ENCODE data around the gene FITM2. TPM values are rescaled to one million over a fixed set of nuclear protein-coding genes. Genes with fewer than 3 reads are reported as not detected.
"Not testable (repeated sequence)": the region's sequence is repeated elsewhere in the genome, so short reads cannot be mapped to it uniquely, and the experiment has no call there.

FITM2 gene
- total RNA-seq, 1 donor, result 1.6 TPM

DNA sequence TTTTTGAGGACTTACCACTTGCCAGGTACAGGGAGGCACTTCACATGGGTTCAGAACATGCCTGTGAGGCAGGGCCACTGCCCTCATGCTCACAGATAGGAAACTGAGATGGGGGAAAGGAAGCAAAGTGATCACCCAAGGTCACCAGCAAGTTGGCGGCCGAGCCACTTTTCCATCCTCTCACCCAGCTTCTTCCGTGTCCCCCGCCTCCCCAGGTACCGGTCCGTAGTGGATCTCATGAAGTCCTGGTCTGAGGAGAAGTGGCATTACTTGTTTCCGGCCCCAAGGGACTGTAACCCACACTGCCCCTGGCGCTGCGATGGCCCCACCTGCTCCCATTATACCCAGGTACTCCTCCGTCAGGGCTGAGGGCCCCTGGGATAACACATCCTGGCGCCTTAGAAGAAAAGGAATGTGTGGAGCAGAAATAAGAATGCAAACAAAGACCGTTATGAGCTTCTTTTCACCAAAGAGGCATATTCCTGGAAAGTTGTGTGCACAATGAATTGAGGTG is 32.2 kb upstream of the FITM2 start:
- no peak overlapping the region for H3K4me3 ChIP-seq (ENCODE audit: low read length)
- no peaks in the 10 kb centered on the region for H3K9me3 ChIP-seq (ENCODE audit: low read depth, low read length)
- H3K4me1 ChIP-seq (ENCODE audit: insufficient read depth, low read length), result no peaks in the 10 kb centered on the region
- H3K27me3 ChIP-seq (ENCODE audit: insufficient read depth, low read length), result no peaks in the 10 kb centered on the region

GRCh38 chr20:44342248-44342647 is 31.2 kb upstream of the FITM2 start:
- Histone ChIP-seq H3K27me3 (ENCODE audit: insufficient read depth, low read length) (no peaks in the 10 kb centered on the region), H3K4me1 (ENCODE audit: insufficient read depth, low read length) (no peaks in the 10 kb centered on the region), H3K4me3 (ENCODE audit: low read length) (no peak overlapping the region), H3K9me3 (ENCODE audit: low read depth, low read length) (no peaks in the 10 kb centered on the region)

DNA sequence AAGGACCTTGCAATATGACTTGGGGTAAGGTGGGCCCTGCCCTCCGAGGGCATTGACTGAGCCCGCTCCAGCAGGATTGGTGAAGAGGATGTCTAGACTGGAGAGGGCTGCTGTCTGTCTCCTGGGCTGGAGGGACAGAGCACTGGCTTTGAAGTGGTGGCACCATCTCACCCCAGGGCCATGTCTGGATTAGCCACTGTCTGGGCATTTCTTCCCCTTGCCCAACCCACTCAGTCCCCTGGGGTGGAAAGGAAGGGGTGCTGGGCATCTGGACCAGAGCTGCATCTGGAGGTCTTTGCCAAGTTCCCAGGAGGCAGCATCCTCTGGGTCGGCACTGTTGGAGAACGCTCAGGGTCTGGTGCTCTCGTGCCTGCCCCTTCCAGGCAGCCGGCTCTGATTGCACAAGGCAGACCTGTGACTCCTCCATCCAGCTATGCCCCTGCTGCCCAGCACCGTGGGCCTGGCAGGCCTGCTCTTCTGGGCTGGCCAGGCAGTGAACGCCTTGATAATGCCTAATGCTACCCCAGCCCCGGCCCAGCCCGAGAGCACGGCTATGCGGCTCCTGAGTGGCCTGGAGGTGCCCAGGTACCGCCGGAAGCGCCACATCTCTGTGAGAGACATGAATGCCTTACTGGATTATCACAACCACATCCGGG is 25.9 kb upstream of the FITM2 start, which contains the start of gene R3HDML:
Gene R3HDML (plus strand): TSS at position 319 of the 656 bp plus-strand sequence. CDS start 115 bp downstream, at position 434.
- Histone ChIP-seq H3K4me3 (ENCODE audit: low read length) (no peak within 1 kb of the TSS), H3K4me1 (ENCODE audit: insufficient read depth, low read length) (no peaks in the 10 kb centered on the region), H3K27me3 (ENCODE audit: insufficient read depth, low read length) (no peaks in the 10 kb centered on the region), H3K9me3 (ENCODE audit: low read depth, low read length) (no peaks in the 10 kb centered on the region)

DNA sequence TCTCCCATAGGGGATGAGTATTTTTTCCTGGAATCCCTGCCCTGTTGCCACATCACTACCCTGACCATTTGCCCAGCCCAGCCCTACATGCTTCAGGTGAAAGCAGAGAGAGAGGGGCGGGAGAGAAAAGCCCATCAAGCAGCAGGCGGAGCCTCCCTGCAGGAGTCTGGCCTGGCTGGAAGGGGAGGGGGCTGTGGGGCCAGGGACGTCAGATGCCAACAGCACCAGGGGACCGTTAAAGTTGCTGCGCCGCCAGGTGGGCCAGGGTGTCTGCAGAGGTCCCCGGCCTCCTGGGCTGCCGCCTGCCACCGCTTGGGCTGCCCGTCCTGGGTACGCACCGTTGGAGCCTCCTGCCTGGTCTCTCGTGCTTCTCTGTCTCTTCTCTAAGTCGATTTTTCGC is 25.1 kb upstream of the FITM2 start:
- H3K9me3 ChIP-seq (ENCODE audit: low read depth, low read length), result no peaks in the 10 kb centered on the region
- H3K27me3 ChIP-seq (ENCODE audit: insufficient read depth, low read length), result no peaks in the 10 kb centered on the region
- H3K4me1 ChIP-seq (ENCODE audit: insufficient read depth, low read length), result no peaks in the 10 kb centered on the region
- H3K4me3 ChIP-seq (ENCODE audit: low read length), result no peak overlapping the region

- H3K4me3 ChIP-seq (ENCODE audit: low read length), result no peak overlapping the region
- no peaks in the 10 kb centered on the region for H3K9me3 ChIP-seq (ENCODE audit: low read depth, low read length)
- no peaks in the 10 kb centered on the region for H3K4me1 ChIP-seq (ENCODE audit: insufficient read depth, low read length)
- H3K27me3 ChIP-seq (ENCODE audit: insufficient read depth, low read length), result no peaks in the 10 kb centered on the region
These were observed 24.7 kb upstream of the FITM2 start for GRCh38 chr20:44335675-44336074.

DNA sequence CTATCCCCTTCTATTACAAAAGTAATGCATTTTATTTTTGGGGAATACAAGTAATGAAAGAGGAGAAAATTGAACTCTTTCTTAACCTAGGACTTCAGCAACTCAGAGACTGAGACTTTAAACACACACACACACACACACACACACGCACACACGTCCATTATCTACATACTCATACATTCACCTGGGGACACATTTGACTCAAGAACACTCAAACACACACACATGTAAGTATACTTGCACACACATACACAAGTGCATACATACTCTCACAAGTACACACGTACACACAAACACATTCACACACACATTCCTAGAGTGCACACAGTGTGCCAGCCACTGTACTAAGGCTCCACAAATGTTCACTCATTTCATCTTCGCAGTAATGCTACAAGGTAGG is 23.7 kb upstream of the FITM2 start:
- Histone ChIP-seq H3K27me3 (ENCODE audit: insufficient read depth, low read length) (no peaks in the 10 kb centered on the region), H3K4me1 (ENCODE audit: insufficient read depth, low read length) (no peaks in the 10 kb centered on the region), H3K9me3 (ENCODE audit: low read depth, low read length) (no peaks in the 10 kb centered on the region), H3K4me3 (ENCODE audit: low read length) (no peak overlapping the region)

DNA sequence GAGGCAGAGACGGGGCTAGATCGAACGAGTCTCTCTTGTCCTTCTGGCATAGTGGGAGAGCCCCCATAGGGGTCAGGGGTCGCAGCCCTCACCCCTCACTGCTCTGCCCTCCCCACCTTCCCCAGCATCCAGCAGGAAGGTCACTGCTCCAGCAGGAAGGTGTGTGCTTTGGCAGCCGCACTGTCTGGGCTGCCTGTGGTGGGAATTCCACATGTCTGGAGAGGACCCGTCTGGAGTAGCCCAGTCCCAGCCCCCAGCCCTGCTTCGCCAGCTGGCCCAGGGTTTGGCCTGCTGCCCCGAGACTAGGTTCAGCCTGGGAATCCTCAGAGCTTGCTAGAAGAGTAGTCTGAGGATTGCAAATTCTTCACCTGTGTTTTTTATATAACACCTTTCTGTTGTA is 23.3 kb upstream of the FITM2 start:
- no peaks in the 10 kb centered on the region for H3K9me3 ChIP-seq (ENCODE audit: low read depth, low read length)

DNA sequence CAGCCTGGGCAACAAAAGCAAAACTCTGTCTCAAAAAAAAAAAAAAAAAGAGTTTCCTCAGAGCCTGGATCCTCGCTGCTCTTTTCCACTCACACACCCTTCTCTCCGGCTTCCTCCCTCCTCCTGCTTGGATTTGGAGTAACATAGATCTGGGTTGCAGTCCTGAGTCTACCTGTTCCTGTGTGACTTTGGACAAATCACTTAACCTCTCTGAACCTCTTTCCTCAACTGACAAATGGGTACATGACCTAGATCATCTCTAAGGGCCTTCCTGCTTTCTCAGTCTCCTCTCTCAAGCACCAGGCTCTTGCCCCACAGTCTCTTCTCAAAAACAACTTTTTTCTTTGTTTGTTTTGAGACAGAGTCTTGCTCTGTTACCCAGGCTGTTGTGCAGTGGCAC is 20.2 kb upstream of the FITM2 start:
- H3K9me3 ChIP-seq (ENCODE audit: low read depth, low read length), result no peaks in the 10 kb centered on the region
- peaks cover 3% of the 10 kb centered on the region for H3K27me3 ChIP-seq (ENCODE audit: insufficient read depth, low read length)
- no peaks in the 10 kb centered on the region for H3K4me1 ChIP-seq (ENCODE audit: insufficient read depth, low read length)
- no peak overlapping the region for H3K4me3 ChIP-seq (ENCODE audit: low read length)

More for the DNA sequence above, 23.3 kb upstream of the FITM2 start:
- no peak overlapping the region for H3K4me3 ChIP-seq (ENCODE audit: low read length)
- H3K4me1 ChIP-seq (ENCODE audit: insufficient read depth, low read length), result no peaks in the 10 kb centered on the region
- H3K27me3 ChIP-seq (ENCODE audit: insufficient read depth, low read length), result no peaks in the 10 kb centered on the region

DNA sequence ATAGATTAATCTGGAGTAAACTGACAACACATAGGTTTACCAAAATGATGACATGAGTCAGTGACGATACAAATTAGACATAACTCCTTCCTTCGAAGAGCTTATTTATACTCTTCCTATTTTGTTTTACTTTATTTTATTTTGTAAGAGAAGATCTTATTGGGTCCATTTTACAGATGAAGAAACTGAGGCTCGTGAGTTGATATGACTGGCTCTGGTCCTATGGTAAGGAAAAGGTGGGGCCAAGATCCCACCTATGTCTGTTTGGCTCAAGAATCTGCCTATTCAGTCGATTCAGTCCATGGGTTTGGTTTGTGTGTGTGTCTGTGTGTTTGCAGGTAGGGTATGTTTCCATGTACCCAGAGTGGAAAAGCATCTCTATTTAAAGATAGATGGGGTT is 17.4 kb upstream of the FITM2 start:
- H3K4me1 ChIP-seq (ENCODE audit: insufficient read depth, low read length), result no peaks in the 10 kb centered on the region
- no peaks in the 10 kb centered on the region for H3K9me3 ChIP-seq (ENCODE audit: low read depth, low read length)
- no peak overlapping the region for H3K4me3 ChIP-seq (ENCODE audit: low read length)
- peaks cover 3% of the 10 kb centered on the region for H3K27me3 ChIP-seq (ENCODE audit: insufficient read depth, low read length)

DNA sequence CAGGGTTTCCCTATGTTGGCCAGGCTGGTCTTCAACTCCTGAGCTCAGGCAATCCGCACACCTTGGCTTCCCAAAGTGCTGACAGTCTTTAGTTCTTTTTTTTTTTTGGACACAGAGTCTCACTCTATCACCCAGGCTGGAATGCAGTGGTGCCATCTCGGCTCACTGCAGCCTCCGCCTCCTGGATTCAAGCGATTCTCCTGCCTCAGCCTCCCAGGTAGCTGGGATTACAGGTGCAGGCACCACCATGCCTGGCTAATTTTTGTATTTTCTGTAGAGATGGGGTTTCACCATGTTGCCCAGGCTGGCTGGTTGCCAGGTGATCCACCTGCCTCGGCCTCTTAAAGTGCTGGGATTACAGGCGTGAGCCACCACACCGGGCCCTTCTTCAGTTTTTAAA is 16.7 kb upstream of the FITM2 start:
- H3K27me3 ChIP-seq (ENCODE audit: insufficient read depth, low read length); H3K4me3 ChIP-seq (ENCODE audit: low read length); H3K4me1 ChIP-seq (ENCODE audit: insufficient read depth, low read length); H3K9me3 ChIP-seq (ENCODE audit: low read depth, low read length): not testable (repeated sequence)

- Histone ChIP-seq H3K9me3 (ENCODE audit: low read depth, low read length) (no peaks in the 10 kb centered on the region), H3K4me3 (ENCODE audit: low read length) (no peak overlapping the region), H3K27me3 (ENCODE audit: insufficient read depth, low read length) (peaks cover 3% of the 10 kb centered on the region), H3K4me1 (ENCODE audit: insufficient read depth, low read length) (no peaks in the 10 kb centered on the region)
These were observed 15.6 kb upstream of the FITM2 start for GRCh38 chr20:44326391-44327159.

- Histone ChIP-seq H3K4me1 (ENCODE audit: insufficient read depth, low read length) (no peaks in the 10 kb centered on the region), H3K4me3 (ENCODE audit: low read length) (no peak overlapping the region), H3K27me3 (ENCODE audit: insufficient read depth, low read length) (peaks cover 3% of the 10 kb centered on the region), H3K9me3 (ENCODE audit: low read depth, low read length) (no peaks in the 10 kb centered on the region)
These were observed 13.3 kb upstream of the FITM2 start for GRCh38 chr20:44324343-44324742.

- Histone ChIP-seq H3K4me1 (ENCODE audit: insufficient read depth, low read length) (no peaks in the 10 kb centered on the region), H3K27me3 (ENCODE audit: insufficient read depth, low read length) (peaks cover 5% of the 10 kb centered on the region), H3K4me3 (ENCODE audit: low read length) (no peak overlapping the region), H3K9me3 (ENCODE audit: low read depth, low read length) (no peaks in the 10 kb centered on the region)
These were observed 8.9 kb upstream of the FITM2 start for GRCh38 chr20:44319839-44320422.

DNA sequence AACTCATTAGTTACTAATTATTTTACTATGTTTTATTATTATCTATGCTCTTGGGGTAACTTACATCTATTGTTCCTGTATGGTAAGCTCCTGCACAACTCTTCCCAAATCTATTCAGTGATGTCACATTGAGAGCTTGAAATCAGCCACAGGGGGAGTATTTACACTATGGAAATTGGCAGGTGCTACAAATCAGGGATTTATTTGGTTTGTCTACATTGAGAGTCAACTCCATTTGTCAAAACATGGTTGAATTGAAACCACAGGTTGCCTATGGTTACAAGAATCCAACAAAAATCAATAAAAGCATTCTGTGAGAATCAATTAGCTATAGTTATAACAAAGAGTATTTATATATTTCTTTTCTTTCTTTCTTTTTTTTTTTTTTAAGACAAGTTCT is 3.9 kb upstream of the FITM2 start:
- H3K27me3 ChIP-seq (ENCODE audit: insufficient read depth, low read length), result peaks cover 5% of the 10 kb centered on the region
- peaks cover 13% of the 10 kb centered on the region for H3K4me1 ChIP-seq (ENCODE audit: insufficient read depth, low read length)
- H3K4me3 ChIP-seq (ENCODE audit: low read length), result no peak overlapping the region
- no peaks in the 10 kb centered on the region for H3K9me3 ChIP-seq (ENCODE audit: low read depth, low read length)

All from mononuclear cell (primary cell).